RWPE2 (cell line): ENCODE data around the gene DPH7.

ENCODE experiments used
- ATAC-seq: fragments of 200-7000 bp; cut with Tn5 transposase; 3 replicates; pipeline ENCODE4 v1.9.1; 2021; ENCODE audit warnings: low read depth
- DNase-seq: peaks from one replicate; pipeline ENCODE4 v3.0.0-alpha.2; 2020; ENCODE audit warnings: low spot score
- H3K27ac ChIP-seq: fragments of 450-650 bp; 2 replicates; pipeline ENCODE4 v1.5.1; 2017; ENCODE audit warnings: mild to moderate bottlenecking; ENCODE audit not compliant: poor library complexity, severe bottlenecking
- H3K27me3 ChIP-seq: fragments of 250-450 bp; sonication (Bioruptor Pico); 2 replicates; pipeline ENCODE4 v1.5.1; 2021; ENCODE audit warnings: mild to moderate bottlenecking, moderate library complexity; ENCODE audit not compliant: insufficient read depth, poor library complexity, severe bottlenecking
- H3K36me3 ChIP-seq: fragments of 250-450 bp; sonication (Bioruptor Pico); 2 replicates; pipeline ENCODE4 v1.5.1; 2020; ENCODE audit warnings: low read depth, mild to moderate bottlenecking, moderate library complexity
- H3K4me1 ChIP-seq: fragments of 250-450 bp; sonication (Bioruptor Pico); 2 replicates; pipeline ENCODE4 v1.5.1; 2021; ENCODE audit warnings: mild to moderate bottlenecking, moderate library complexity; ENCODE audit not compliant: insufficient read depth, poor library complexity, severe bottlenecking
- H3K4me3 ChIP-seq: fragments of 250-450 bp; sonication (Bioruptor Pico); 2 replicates; pipeline ENCODE4 v1.5.1; 2021; ENCODE audit warnings: mild to moderate bottlenecking, moderate library complexity; ENCODE audit not compliant: severe bottlenecking
- H3K9me3 ChIP-seq: fragments of 250-450 bp; sonication (Bioruptor Pico); 2 replicates; pipeline ENCODE4 v1.5.1; 2021; ENCODE audit warnings: mild to moderate bottlenecking, moderate library complexity; ENCODE audit not compliant: severe bottlenecking
- TF ChIP-seq, protein P1 (sequence below): fragments of 450-650 bp; IDR thresholded peaks from one replicate; pipeline ENCODE4 v1.5.1; 2017; ENCODE audit warnings: mild to moderate bottlenecking, moderate library complexity; ENCODE audit not compliant: poor library complexity, severe bottlenecking

Gene DPH7

DNA sequence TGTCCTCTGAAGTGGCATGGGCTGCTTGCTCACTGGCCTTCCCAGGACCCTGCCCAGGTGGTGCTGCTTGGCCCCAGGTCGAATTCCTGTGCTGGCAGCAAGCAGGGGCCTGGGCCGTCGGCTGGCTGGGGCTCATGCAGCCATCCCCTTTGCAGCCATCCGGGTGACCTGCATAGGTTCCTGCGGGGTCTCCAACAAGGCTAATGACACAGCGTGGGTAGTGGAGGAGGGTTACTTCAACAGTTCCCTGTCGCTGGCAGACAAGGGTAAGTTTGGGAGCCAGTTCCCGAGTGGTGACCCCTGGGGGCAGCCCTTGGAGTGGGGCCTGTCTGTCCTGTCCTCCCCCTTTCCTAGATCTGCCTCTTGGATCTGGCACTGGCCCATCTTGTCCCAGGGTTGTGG is 34.0 kb upstream of the DPH7 start:
- no peaks in the 10 kb centered on the region for H3K27me3 ChIP-seq
- no peak for DNase-seq
- H3K4me1 ChIP-seq: peaks cover 35% of the 10 kb centered on the region
- peak overlapping the region; percentile 99 for H3K27ac ChIP-seq
- no peak for ATAC-seq
- TF ChIP-seq, protein P1, sequence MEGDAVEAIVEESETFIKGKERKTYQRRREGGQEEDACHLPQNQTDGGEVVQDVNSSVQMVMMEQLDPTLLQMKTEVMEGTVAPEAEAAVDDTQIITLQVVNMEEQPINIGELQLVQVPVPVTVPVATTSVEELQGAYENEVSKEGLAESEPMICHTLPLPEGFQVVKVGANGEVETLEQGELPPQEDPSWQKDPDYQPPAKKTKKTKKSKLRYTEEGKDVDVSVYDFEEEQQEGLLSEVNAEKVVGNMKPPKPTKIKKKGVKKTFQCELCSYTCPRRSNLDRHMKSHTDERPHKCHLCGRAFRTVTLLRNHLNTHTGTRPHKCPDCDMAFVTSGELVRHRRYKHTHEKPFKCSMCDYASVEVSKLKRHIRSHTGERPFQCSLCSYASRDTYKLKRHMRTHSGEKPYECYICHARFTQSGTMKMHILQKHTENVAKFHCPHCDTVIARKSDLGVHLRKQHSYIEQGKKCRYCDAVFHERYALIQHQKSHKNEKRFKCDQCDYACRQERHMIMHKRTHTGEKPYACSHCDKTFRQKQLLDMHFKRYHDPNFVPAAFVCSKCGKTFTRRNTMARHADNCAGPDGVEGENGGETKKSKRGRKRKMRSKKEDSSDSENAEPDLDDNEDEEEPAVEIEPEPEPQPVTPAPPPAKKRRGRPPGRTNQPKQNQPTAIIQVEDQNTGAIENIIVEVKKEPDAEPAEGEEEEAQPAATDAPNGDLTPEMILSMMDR: no peak
- peak overlapping the region; percentile 12 for H3K4me3 ChIP-seq
- peaks cover 61% of the 10 kb centered on the region for H3K36me3 ChIP-seq
- no peaks in the 10 kb centered on the region for H3K9me3 ChIP-seq

DNA sequence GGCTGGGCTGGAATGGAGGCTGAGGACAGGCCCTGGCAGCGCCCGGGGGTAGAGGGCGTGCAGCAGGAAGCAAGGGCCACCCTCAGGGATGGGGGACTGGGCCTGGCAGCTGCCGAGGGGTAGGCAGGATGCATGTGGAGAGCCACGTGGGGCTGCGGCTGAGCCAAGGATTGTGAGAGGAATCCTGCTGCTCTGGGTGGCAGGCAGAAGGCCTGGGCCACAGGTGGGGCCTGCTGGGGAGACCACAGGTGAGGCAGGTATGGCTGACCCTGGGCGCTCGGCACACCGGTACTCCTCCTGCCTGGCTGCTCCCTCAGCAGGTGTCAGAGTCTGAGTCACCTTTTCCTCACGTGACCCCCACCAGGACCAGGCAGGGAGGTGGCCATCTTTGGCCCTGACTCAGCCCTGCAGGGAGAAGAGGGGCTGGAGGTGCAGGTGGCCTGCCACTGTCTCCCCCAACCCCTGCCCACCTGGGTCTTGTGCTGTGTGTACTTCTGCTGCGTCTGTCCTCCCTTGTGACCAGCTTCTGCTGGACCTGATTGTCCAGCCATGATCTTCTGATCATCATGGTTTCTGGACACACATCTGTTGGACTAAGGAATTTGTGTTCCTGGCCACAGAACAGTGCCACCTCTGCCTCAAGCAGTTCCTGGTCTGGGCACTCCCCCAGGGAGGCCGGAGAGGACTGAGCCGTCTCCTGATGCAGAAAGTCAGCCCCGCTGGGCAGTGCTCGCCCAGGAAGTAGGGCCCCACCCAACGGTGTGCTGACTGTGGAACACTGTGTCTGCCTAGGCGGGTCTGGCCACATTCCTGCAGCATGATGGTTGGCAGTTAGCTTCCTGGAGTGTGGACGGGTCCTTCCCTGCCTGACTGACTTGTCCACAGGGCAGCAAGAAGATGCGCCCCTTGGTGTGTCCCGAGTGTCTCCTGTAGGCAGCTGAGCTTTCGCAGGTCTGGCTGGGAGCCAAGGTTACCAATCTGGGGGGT is 33.2 kb upstream of the DPH7 start:
- H3K36me3 ChIP-seq: peaks cover 53% of the 10 kb centered on the region
- ATAC-seq: peak; percentile 89
- H3K9me3 ChIP-seq: no peaks in the 10 kb centered on the region
- H3K4me3 ChIP-seq: peak overlapping the region; percentile 12
- H3K27ac ChIP-seq: peak overlapping the region; percentile 99
- peak; percentile 99 for DNase-seq
- H3K27me3 ChIP-seq: no peaks in the 10 kb centered on the region
- TF ChIP-seq, protein P1: no peak
- peaks cover 34% of the 10 kb centered on the region for H3K4me1 ChIP-seq

DNA sequence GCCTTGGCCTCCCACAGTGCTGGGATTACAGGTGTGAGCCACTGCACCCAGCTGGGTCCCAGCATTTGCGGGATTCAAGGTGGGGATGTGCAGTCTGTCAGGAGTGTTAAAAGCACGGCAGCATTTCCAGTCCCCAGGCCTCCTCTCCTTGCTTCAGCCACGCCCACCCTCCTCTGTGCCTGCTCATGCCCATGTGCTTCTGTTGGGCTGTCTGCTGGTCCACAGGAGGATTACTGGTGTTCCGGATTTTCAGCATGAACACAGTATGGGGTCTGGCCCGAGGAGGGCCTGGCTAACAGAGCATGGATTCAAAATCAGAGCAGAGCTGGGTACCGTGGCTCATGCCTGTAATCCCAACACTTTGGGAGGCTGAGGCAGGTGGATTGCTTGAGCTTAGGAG is 32.2 kb upstream of the DPH7 start:
- H3K36me3 ChIP-seq: peaks cover 46% of the 10 kb centered on the region
- H3K4me3 ChIP-seq: no peak overlapping the region
- peak overlapping the region; percentile 99 for H3K27ac ChIP-seq
- TF ChIP-seq, protein P1: no peak
- no peaks in the 10 kb centered on the region for H3K27me3 ChIP-seq
- H3K9me3 ChIP-seq: no peaks in the 10 kb centered on the region
- peaks cover 34% of the 10 kb centered on the region for H3K4me1 ChIP-seq
- DNase-seq: no peak
- no peak for ATAC-seq

DNA sequence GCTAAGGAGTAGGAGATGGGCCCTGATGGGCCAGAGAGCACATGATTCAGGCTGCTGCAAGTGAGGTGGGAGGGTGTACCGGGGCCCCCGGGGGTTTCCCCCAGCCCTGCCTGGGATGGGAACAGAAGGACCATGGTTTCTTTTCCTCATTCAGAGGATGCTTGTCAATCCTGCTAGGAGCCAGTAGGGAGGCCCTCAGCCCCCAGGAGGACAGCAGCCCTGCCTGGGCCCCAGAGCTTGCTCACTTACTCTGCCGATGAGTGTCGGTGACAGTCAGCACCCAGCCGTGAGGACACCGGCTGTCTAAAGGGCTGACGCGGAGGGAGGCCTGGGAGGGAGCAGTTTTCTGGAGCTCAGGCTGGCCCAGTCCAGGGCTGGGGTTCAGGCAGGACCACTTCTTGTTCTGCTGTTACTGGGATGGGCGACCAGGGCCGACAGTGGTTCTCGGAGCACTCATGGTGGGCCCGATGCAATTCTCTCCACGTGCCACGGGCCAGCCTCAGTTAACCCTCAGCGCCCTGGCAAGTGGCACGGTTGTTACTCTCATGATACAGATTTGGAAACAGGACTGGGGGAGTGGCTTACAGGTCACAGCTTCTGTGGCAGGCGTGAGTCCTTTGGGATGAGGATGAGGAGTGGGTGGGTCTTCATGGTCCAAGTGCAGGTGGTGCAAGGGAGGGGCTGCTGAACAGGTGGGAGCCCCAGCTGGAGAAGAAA is 28.6 kb upstream of the DPH7 start:
- Histone ChIP-seq H3K36me3 (peaks cover 19% of the 10 kb centered on the region), H3K4me1 (peaks cover 21% of the 10 kb centered on the region), H3K9me3 (no peaks in the 10 kb centered on the region), H3K27ac (peak overlapping the region; percentile 68), H3K4me3 (peak overlapping the region; percentile 74), H3K27me3 (no peaks in the 10 kb centered on the region)
- 0 out of 3 replicates have a peak, but pooled peaks have one; percentile 0 for ATAC-seq
- TF ChIP-seq, protein P1: no peak
- DNase-seq: no peak
